HG02970 (cell line): ENCODE results near the gene ST7L.

Experiments
- ATAC-seq: cut with Tn5 transposase; IDR thresholded peaks from one replicate; pipeline ENCODE4 v1.9.1; 2021; ENCODE audit warnings: mild to moderate bottlenecking, moderate library complexity, moderate number of reproducible peaks; ENCODE audit not compliant: unreplicated experiment, low FRiP score

ST7L gene

DNA sequence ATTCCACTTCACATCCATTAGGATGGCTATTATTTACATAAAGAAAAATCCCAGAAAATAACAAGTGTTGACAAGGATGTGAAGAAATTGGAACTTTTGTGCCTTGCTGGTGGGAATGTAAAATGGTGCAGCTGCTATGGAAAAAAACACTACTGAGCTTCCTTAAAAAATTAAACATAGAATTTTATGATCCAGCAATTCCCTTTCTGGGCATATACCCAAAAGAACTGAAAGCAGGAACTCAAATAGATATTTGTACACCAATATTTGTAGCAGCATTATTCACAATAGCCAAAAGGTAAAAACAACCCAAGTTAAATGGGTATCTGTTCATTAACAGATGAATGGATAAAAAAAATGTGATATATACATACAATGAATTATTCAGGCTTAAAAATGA, 64.5 kb downstream of the ST7L start:
- no peak for ATAC-seq

DNA sequence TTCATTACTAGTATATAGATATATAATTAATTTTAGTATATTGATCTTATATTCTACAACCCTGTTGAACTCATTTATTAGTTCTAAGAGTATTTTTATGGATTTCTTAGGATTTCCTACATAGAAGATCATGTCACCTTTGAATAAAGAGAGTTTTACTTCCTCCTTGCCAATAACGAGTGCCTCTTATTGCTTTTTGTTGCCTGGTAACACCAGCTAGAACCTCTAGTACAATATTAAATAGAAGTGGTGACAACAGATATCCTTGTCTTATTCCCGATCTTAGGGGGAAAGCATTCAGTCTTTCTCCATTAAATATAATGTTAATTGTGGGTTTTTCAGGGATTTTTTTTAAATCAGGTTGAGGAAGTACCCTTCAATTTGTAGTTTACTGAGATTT, 69.4 kb downstream of the ST7L start:
- no peak for ATAC-seq

DNA sequence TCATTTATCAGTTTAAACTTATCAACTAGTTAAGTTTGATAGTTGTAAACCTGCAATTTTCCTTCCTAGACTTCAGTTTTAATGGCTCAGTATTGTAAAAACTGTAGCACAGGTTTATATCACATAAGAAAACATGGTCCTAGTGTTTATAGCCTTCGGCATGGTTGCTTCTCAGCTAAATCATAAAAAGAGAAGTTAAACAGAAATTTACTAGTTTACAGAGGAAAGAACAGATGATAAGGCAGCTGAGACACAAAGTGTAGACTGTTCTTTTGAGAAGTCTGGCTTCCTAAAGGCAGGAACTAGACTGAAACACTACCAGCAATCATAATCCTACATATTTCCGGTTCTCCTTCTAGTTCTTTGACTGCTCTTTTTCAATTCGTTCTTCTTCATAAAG, 70.4 kb downstream of the ST7L start:
- ATAC-seq, result no peak

DNA sequence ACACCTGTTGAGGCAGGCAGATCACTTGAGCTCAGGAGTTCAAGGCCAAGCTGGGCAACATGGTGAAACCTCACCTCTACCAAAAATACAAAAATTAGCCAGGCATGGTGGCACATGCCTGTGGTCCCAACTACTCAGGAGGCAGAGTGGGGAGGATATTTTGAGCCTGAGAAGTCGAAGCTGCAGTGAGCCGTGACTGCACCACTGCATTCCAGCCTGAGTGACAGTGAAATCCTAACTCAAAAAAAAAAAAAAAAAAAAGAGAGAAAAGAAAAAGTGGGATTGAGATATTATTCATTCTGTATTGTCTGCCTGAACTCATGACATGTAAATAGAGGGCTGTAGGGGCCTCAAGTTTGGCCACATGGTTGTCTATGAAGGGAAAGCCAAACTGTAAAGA, 72.9 kb downstream of the ST7L start:
- ATAC-seq, result no peak

DNA sequence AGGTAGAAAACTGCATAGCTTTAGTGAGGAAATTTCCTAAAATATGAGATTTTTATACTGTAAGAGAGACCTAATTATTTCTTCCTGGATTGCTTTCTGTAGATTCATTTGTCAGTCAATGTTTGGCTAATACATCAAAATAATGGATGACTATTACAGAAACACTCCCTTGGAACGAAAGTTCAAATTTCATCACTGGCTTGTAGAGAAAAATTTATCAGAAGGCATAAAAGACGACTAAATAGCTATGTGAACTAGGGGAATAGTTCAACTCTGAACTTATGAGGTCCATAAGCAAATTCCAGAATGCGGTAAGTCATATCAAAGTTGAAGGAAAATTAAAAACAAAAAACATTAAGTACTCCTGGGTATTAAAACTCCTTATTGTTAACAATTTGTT, 74.2 kb downstream of the ST7L start:
- no peak for ATAC-seq

DNA sequence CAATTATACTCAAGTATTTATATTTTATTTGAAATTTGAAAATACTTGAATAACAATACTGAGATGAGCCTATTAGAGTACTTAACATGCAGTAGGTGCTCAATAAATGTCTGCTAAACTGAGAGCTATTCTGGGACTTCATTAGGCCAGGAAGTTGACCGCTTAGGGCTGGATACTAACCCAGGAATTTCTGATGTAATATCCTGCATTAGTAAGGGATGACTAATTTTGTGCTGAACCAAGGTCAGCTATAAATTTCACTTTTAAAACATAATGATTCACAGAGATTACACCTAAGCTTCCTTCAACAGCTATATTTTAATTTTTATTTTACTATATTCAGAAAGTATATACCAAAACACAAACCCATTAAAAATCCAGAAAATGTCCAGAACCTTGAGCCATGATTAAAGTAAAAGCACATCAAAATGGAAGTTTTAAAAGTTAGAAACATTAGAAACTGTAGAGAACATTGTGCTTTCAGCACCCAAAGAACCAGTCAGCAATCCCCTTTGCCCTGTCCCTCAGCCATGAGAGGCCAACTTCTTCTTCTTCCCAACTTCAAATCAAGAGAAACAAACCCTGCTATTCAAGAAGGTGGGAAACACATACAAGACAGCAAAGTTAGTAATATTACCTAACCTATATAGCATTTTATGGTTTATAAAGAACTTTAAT, 74.8 kb downstream of the ST7L start:
- no peak for ATAC-seq

DNA sequence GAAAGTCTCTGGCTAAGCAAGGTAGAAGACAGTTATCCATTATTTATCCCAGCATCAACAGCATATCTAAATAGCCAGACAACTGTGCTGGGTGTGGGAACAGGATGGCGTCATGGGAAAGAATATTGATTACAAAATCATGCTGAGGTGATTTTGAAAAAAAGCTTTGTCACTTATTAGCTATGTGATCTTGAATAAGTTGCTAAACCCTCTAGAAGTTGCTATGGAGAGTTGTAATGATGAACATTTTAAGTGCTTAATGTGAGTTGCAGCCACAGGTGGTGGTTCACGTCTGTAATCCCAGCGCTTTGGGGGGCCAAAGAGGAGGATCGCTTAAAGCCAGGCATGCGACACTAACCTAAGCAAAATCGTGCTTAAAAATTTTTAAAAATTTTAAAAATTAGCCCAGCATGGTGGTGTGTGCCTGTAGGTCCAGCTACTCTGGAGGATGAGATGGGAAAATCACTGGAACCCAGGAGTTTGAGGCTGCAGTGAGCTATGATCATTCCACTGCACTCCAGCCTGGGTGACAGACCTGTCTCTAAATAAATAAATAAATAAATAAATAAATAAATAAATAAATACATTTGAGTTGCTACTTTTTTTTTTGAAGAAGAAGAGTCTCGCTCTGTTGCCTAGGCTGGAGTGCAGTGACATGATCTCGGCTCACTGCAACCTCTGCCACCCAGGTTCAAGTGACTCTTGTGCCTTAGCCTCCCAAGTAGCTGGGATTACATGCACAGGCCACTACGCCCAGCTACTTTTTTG, 76.6 kb downstream of the ST7L start:
- no peak for ATAC-seq

DNA sequence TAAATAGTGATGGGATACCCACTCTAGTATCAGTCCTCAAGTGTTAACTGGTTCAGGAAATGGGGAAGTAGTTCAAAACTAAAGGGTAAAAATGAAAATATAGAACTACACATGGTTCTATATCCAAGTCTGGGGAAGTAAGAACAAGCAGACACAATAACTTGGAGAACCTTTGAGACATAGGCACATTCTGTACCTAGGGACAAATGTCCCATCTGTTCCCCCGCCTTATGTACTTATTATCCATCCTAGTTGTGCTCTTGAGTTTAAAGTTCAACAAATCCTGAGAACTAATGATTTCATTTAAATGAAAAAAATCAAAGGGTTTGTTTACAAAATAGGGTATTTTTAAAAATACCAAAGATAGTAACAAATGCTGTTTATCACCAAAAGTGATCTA, 77.6 kb downstream of the ST7L start:
- no peak for ATAC-seq

DNA sequence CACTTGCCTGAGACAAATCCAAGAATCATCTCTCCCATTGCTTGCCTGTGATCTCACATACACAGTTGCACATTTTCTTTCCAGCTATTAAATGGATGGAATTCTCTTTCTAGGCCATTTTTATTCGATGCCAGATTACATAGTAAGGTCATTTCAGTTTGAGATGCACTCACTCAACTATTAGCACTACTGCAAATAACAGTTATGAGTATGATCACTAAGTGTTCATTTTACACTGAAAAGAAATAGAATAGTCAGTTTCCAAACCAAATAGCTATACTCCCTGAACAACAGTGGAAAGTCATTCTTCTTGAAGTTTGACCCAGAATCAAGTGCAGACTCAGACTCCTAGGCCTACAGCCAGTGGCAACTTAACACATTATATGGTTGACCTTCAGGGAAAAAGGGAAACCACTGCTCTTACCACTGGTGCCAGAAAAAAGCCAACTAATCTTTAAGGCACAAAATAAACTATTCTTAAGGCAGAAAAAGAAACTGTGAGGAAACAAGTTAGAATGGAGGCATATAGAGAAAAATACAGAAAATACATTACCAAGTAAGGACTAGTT, 78.6 kb downstream of the ST7L start:
- no peak for ATAC-seq

DNA sequence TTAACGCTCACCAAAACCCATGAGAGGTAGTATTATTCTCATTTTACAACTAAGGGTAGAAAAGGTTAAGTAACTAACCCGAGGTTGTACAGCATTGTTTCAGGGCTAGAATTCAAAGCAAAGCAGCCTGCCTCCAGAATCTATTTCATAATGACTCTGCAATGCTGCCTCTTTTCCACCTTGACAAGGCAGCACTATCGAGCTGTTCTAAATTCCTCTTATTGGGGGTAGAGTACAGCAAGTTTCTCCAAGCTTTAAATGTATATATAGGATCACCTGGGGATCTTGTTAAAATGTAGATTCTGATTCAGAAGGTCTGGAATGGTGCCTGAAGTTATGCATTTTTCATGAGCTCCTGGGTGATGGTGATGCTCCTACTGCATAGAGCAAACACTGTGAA, 80.1 kb downstream of the ST7L start:
- ATAC-seq, result no peak

DNA sequence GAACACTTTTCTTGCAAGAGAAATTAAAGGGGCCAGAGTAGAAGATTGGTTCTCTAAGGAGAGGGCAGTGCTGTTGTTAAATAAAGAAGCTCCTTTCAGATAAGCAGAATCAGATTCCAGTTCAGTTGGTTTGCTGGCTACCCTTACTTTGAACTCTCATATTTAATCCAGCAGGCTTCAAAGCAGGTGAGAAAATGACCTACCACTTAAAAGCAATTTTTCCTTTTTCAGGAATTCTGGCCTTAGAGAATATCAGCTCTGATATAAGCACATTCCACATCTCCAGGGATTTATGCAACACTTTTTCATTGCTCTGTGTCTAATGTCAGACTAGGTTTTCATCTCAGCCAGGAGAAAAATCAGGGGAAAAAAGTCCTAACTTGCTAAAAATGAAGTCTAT, 81.5 kb downstream of the ST7L start:
- no peak for ATAC-seq

DNA sequence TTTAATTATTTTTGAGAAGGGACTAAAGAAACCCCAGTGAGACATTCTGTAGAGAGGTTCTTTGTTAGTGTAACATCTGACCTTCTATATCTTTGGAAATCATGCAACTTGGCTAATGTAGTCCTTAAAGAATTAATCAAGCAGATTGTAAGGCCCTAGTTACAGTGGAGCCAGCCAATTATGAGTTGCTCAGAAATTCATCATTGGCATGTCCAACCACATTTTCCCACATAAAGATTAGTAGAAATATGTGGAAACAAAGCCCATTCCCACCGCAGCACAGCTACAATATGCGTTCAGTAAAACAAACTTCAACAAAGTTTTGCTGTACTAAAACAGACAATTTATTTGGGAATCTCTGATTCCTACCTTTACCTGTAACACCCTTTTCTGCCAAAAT, 82.4 kb downstream of the ST7L start:
- no peak for ATAC-seq

DNA sequence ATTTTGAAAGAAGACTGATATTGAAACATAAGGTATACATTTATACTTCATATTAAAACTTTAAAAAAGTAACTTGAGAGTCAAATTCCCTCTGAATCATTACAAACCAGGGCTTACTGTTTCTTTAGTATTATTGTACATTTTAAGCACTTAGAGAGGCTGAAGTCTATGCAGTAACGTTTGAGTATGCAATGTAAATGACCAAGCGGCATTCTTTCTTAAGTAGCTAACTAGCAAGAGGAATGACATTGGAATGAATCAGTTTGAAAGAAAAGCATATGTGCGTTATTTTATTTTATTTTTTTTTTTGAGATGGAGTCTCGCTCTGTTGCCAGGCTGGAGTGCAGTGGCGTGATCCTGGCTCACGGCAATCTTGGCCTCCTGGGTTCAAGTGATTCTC, 85.9 kb downstream of the ST7L start:
- no peak for ATAC-seq

DNA sequence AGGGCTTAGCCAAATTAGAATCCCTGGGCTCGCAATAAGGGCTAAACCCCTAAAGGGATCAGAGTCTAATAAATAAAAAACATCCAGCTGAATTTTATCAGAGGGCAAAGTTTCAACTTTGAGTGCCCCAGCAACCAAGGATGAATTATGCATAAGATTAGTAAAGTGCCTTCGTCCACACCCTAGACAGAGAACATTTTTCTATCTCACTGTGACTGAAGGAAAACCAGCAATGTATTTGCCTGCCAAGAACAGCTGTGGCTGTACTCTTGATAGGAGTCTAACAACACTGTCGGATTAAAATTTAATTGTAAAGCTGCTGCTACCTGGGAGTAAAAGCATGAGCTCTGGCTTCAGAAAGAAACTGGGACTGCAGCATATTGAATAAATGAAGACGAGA, 86.9 kb downstream of the ST7L start:
- no peak for ATAC-seq

DNA sequence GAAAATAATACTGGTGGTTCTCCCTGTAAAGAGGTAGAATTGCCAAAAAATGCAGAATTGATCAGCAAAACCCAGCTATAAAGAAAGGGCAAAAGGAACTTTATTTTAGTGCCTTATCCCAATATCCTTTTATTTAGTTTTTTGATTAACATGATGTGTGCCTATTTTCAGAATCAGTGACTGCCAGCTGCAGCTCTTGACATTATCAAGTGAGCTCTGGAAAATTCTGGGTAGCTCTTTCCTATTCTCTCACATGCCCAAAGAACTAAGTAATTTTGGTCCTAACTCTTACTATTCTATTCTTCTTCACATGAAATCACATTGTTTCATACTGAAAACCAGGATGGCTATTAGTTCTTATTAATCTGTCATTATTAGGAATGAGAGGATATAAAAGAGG, 88.1 kb downstream of the ST7L start:
- ATAC-seq, result no peak

DNA sequence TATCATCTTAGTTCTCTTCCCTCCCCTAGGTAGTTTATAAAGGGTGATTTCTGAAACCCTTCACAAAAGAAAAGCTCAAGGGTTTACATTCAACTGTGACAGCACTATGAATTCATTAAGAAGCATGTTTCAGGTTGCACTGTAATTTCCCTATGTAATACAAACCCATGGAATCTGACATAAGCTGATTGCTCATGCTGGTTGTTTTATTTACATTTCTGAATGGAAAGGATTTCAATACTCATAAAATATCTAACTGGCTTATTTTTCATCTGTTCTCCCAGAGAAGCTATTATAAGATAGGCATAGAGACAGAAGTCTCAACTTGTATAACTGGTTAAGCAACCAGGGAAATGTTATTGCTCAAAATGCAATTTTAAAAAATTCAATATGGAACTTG, 89.6 kb downstream of the ST7L start:
- ATAC-seq, result no peak

DNA sequence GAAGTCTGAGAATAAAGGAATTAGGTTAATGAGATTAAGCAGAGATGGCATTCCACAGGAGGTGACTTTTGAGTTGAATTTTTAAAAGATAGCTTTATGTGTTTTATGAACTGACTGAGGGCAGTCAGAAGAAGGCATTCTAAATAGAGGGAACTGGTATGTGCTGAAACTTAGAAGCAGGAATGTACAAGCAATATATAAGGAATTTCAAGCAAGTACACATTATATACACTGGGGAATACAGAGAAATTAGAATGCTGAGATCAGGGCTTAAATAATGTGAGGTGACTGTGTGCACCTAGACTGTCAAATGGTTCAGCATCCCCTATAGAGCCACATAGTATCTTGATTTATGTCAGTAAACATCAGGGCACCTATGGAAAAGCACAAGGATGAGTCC, 90.9 kb downstream of the ST7L start:
- ATAC-seq, result no peak

DNA sequence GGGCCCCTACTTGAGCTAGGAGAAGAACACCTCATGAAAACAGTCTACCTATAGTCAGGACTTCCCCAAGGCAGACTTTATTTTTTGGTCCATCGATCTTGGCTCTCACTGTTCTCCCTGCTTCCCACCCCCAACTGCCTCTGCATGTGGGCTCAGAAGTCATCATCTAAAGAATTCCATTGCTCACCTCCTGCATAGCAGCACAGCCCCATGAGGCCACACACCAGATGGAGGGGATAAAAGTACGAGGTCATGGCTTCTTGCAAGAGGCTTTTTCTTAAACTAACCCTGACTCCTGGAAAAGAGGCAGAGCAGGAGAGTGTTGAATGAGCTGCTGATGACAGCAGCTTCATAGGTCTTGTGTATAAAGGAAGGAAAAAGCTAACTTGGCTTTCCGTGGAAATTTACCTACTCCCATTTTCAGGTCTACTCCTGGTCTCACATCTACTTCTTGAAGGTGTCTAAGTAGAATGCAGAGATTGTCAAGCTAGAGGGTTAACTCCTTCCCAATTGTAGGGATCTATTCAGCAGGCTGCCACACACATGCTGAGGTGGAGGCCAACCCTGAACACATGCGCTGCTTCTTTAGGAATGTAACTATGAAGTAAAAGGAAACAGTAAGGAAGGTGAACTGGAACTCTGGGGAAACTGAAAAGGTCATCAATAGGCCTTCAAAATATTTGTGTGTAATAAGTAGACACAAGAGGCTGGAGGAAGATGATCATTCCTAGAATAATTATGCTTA, 91.5 kb downstream of the ST7L start:
- no peak for ATAC-seq

DNA sequence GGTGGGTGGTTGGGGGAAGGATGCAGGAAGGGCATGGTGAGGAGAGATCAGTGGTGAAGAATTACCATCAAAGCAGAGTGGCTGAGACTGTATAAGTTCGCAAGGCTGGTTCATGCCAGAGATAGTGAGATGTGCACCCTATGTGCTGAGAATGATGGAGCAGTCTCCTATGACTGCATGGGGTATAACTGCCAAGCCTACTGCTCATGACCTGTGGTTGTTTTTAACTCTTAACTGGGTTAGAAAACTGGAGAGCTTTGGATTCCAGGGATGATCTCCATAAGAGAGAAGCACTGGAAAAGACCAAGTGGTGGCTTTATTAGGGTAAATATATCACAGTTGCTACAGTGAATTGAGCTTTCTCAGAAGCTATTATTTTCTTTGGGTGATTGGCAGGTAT, 94.0 kb downstream of the ST7L start:
- no peak for ATAC-seq

DNA sequence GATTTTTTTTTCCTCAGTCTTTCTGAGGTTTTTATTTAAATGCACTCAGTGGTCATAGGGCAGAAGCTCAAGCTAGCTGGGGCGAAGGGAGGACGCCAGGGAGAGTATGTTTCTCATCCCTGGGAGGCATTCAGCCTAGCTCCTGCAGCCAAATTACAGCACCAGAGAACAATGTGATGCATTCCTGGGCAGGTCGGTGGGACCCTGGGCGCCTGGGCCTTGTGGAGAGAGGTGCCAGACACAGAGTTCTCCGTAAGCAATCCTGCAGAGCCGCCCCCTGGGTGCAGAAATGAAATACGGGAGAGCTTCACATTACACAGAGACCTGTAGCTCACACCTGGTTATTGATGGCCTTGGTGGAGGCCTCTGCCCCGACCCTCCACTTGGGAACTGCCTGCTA, 94.7 kb downstream of the ST7L start:
- no peak for ATAC-seq

DNA sequence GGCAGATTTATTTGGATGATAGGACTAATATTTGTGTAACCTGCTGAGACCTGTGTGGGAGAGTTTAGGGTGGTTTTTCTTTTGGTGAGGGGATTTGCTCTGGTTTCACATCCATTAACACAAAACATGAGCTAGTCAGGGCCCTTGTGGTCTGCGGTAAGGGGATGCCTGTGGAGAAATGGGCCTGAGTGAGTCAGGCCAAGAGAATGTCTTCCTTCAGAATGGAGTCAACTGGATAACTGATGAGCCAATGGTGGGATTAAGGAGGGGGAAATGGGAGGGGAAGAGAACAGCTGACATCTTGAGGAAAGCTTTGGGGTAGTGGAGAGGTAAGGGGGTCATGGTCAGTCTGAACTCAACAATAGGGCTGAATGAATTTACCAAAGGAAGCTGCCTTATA, 96.3 kb downstream of the ST7L start:
- no peak for ATAC-seq
